SK-N-SH (cell line): ENCODE results near the gene CEP78. TPM values are rescaled to one million over a fixed set of nuclear protein-coding genes. Genes with fewer than 3 reads are reported as not detected.

Experiments
- CTCF ChIA-PET: fragments of 300-600, 350-600 bp; formaldehyde crosslinking; extraction: SDS; loops from one replicate; lab custom pipeline; 2021; lab: Yijun Ruan, JAX
- POLR2A ChIA-PET: fragments of 350-600 bp; sonication (Branson Sonifier 250); formaldehyde crosslinking; extraction: SDS; loops from one replicate; lab custom pipeline; 2020; ENCODE audit warnings: antibody characterized with exemption, inconsistent platforms; lab: Yijun Ruan, JAX
- DNase-seq: peaks from one replicate; pipeline ENCODE4 v3.0.0; 2012
- H2AFZ ChIP-seq: fragments of 200-600 bp; sonication (generic); 2 replicates; pipeline ENCODE4 v1.8.1; 2016; ENCODE audit warnings: antibody characterized with exemption, mild to moderate bottlenecking, low read depth
- H3F3A ChIP-seq: fragments of 200-600 bp; sonication (generic); replicated peaks from 2 replicates; pipeline ENCODE3; 2016; ENCODE audit warnings: antibody characterized with exemption, mild to moderate bottlenecking; ENCODE audit not compliant: insufficient read depth
- H3K27ac ChIP-seq, 2 experiments: fragments of 200-500 bp in 1 of 2; fragments of 200-600 bp in 1 of 2; sonication (Bioruptor generic) in 1 of 2; sonication (generic), shearing (Covaris generic) in 1 of 2; 2 replicates each; pipeline versions ENCODE4 v1.5.1 to v1.6.1; 2014 to 2016; ENCODE audit warnings: low read depth in 2 of 2, inconsistent platforms in 1 of 2, low read length in 1 of 2, mild to moderate bottlenecking in 1 of 2, mixed read lengths in 1 of 2
- H3K27me3 ChIP-seq: fragments of 200-600 bp; sonication (generic), shearing (Covaris generic); 2 replicates; pipeline ENCODE4 v1.6.1; 2016; ENCODE audit warnings: mixed run types; ENCODE audit not compliant: insufficient read depth
- H3K36me3 ChIP-seq, 2 experiments: fragments of 200-500 bp in 1 of 2; fragments of 200-600 bp in 1 of 2; sonication (Bioruptor generic) in 1 of 2; sonication (generic) in 1 of 2; replicated peaks in 1 of 2; 2 replicates each; pipeline versions ENCODE3 to v1.5.1; 2014 to 2016; ENCODE audit warnings: low read length in 1 of 2, mild to moderate bottlenecking in 1 of 2; ENCODE audit not compliant: insufficient read depth in 2 of 2, control insufficient read depth in 1 of 2
- H3K4me1 ChIP-seq, 2 experiments: fragments of 200-500 bp in 1 of 2; fragments of 200-600 bp in 1 of 2; sonication (Bioruptor generic) in 1 of 2; sonication (generic), shearing (Covaris generic) in 1 of 2; 2 replicates each; pipeline versions ENCODE4 v1.5.1 to v1.6.1; 2014 to 2016; ENCODE audit warnings: low read depth in 1 of 2, low read length in 1 of 2, mixed run types in 1 of 2; ENCODE audit not compliant: insufficient read depth in 2 of 2, control insufficient read depth in 1 of 2
- H3K4me2 ChIP-seq: fragments of 200-600 bp; sonication (generic), shearing (Covaris generic); 2 replicates; pipeline ENCODE4 v1.6.1; 2017; ENCODE audit warnings: mixed run types
- H3K4me3 ChIP-seq, 2 experiments: fragments of 200-500 bp in 1 of 2; fragments of 200-600 bp in 1 of 2; sonication (Bioruptor generic) in 1 of 2; sonication (generic), shearing (Covaris generic) in 1 of 2; 2 replicates each; pipeline versions ENCODE4 v1.5.1 to v1.8.1; 2014 to 2016; ENCODE audit warnings: low read depth in 2 of 2, inconsistent platforms in 1 of 2, low read length in 1 of 2, mild to moderate bottlenecking in 1 of 2, mixed read lengths in 1 of 2, moderate library complexity in 1 of 2
- H3K79me2 ChIP-seq: fragments of 200-600 bp; sonication (generic); 2 replicates; pipeline ENCODE4 v1.8.1; 2017; ENCODE audit warnings: mild to moderate bottlenecking; ENCODE audit not compliant: insufficient read depth
- H3K9ac ChIP-seq: fragments of 200-600 bp; sonication (generic); 2 replicates; pipeline ENCODE4 v1.6.1; 2017; ENCODE audit warnings: mixed run types
- H3K9me2 ChIP-seq: fragments of 200-600 bp; sonication (generic); 2 replicates; pipeline ENCODE4 v1.6.1; 2017; ENCODE audit warnings: mixed run types
- H3K9me3 ChIP-seq: fragments of 200-600 bp; sonication (generic); 2 replicates; pipeline ENCODE4 v1.6.1; 2017; ENCODE audit warnings: mixed run types, mild to moderate bottlenecking, moderate library complexity
- H4K20me1 ChIP-seq: fragments of 200-600 bp; sonication (generic); 2 replicates; pipeline ENCODE4 v1.6.1; 2017; ENCODE audit warnings: mild to moderate bottlenecking, mixed run types; ENCODE audit not compliant: insufficient read depth
- CHD2 ChIP-seq: fragments of 150-350 bp; IDR thresholded peaks from 2 replicates; pipeline ENCODE4 v1.6.1; 2018; ENCODE audit warnings: low read length; ENCODE audit not compliant: partially characterized antibody
- ELF1 ChIP-seq: IDR thresholded peaks from 2 replicates; pipeline ENCODE4 v1.4.0; 2012
- EZH2phosphoT487 ChIP-seq: fragments of 200-600 bp; sonication (generic); IDR thresholded peaks from 2 replicates; pipeline ENCODE4 v1.6.1; 2017; ENCODE audit warnings: low read depth, mixed run types, mild to moderate bottlenecking, antibody characterized with exemption, moderate library complexity, borderline replicate concordance
- FOXJ3 ChIP-seq: sonication (generic); formaldehyde crosslinking; IDR thresholded peaks from 2 replicates; pipeline ENCODE4 v1.5.1; 2020; ENCODE audit warnings: mild to moderate bottlenecking, missing genetic modification reagents
- GATA2 ChIP-seq: sonication (generic); formaldehyde crosslinking; IDR thresholded peaks from 2 replicates; pipeline ENCODE4 v1.5.0; 2020; ENCODE audit warnings: mild to moderate bottlenecking, missing genetic modification reagents
- MEF2A ChIP-seq: IDR thresholded peaks from 2 replicates; pipeline ENCODE4 v1.4.0; 2012; ENCODE audit warnings: low read depth, borderline replicate concordance
- NFIC ChIP-seq: IDR thresholded peaks from 2 replicates; pipeline ENCODE4 v1.4.0; 2012; ENCODE audit warnings: borderline replicate concordance
- SMC3 ChIP-seq: IDR thresholded peaks from 2 replicates; pipeline ENCODE4 v1.6.1; 2012; ENCODE audit warnings: low read depth, low read length, improper control_type of control experiment
- TCF12 ChIP-seq: IDR thresholded peaks from 2 replicates; pipeline ENCODE4 v1.4.0; 2012
- WGBS: methylation state at CpG from one replicate; pipeline ENCODE4 v1.1.6; 2017; ENCODE audit warnings: low lambda C conversion rate; 5-methylcytosine and 5-hydroxymethylcytosine counted together
- polyA plus RNA-seq, 3 experiments: library from polyadenylated mRNA; depleted of rRNA; stranded (reverse); fragments of >200 nt; gene quantifications; 2 replicates each; pipeline ENCODE4 v1.2.3, GENCODE V29; 2012
- TF ChIP-seq, protein P1 (sequence below): IDR thresholded peaks from 2 replicates; pipeline ENCODE4 v1.6.1; 2012; ENCODE audit warnings: mild to moderate bottlenecking, low read depth, low read length, moderate library complexity
- TF ChIP-seq, protein P2 (sequence below): IDR thresholded peaks from 2 replicates; pipeline ENCODE4 v1.4.0; 2012; ENCODE audit warnings: low read depth
- TF ChIP-seq, protein P3 (sequence below): fragments of 150-350 bp; IDR thresholded peaks from 2 replicates; pipeline ENCODE4 v1.6.1; 2017; ENCODE audit warnings: antibody characterized with exemption, low read length, low read depth, borderline replicate concordance
- TF ChIP-seq, protein P4 (sequence below): fragments of 150-350 bp; IDR thresholded peaks from 2 replicates; pipeline ENCODE4 v1.6.1; 2016; ENCODE audit warnings: mild to moderate bottlenecking, low read depth, low read length
- TF ChIP-seq, protein P5 (sequence below): IDR thresholded peaks from 2 replicates; pipeline ENCODE4; 2012

The CEP78 gene
- polyA plus RNA-seq, 1 of the 3 experiments (the other 2 are of a cell fraction): 6.2 TPM

DNA sequence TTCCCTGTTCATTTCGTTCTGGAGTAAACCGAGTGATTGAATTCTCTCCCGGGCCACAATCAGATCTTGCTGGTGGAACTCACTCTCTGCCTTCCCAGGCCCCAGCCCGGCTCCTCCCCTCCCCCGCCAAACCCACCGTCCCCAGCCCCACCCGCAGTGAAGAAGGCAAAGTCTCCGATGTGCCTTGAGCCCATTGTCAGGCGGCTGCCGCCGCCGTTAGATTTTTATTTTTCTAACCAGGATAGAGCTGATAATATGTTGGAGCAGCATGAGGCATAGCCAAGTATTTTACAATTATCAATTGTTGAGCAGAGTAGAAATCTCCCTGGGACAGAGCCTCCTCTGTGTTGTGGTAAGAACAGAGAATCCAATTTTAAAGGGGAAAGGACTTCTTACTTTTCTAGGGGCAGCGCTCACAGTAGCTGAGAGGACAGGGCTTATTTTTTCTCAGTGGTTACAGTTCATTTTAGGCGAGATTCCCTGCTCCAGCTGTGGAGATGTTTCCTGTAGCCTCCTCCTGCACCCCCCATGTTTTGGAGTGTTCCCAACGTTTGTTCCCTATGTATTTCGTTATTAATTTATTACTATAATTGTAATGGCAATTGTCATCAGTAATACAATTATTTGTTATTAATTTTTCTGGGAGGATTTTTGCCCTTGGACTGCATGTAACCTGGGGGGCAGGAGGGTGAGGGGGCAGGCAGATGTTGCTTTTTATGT, 62.3 kb downstream of the CEP78 start:
- no peaks in the 10 kb centered on the region for H3K9me3 ChIP-seq
- peaks cover 5% of the 10 kb centered on the region for H3K79me2 ChIP-seq
- no peaks in the 10 kb centered on the region for H3K27me3 ChIP-seq
- peak overlapping the region; percentile 92 to 93 for H3K4me3 ChIP-seq
- POLR2A ChIA-PET: interaction anchor here (0.7 to 3.1 kb wide), 7 partner anchors 9 to 70 kb away, joined by 3 to 23 read pairs (median 7); partner anchors contain the start of gene CEP78
- H4K20me1 ChIP-seq: no peaks in the 10 kb centered on the region
- no peaks in the 10 kb centered on the region for H3K9me2 ChIP-seq
- no peak for TF ChIP-seq CHD2
- TF ChIP-seq GATA2 (CRISPR knock-in tag): no peak
- TF ChIP-seq SMC3: no peak
- TF ChIP-seq, protein P1, sequence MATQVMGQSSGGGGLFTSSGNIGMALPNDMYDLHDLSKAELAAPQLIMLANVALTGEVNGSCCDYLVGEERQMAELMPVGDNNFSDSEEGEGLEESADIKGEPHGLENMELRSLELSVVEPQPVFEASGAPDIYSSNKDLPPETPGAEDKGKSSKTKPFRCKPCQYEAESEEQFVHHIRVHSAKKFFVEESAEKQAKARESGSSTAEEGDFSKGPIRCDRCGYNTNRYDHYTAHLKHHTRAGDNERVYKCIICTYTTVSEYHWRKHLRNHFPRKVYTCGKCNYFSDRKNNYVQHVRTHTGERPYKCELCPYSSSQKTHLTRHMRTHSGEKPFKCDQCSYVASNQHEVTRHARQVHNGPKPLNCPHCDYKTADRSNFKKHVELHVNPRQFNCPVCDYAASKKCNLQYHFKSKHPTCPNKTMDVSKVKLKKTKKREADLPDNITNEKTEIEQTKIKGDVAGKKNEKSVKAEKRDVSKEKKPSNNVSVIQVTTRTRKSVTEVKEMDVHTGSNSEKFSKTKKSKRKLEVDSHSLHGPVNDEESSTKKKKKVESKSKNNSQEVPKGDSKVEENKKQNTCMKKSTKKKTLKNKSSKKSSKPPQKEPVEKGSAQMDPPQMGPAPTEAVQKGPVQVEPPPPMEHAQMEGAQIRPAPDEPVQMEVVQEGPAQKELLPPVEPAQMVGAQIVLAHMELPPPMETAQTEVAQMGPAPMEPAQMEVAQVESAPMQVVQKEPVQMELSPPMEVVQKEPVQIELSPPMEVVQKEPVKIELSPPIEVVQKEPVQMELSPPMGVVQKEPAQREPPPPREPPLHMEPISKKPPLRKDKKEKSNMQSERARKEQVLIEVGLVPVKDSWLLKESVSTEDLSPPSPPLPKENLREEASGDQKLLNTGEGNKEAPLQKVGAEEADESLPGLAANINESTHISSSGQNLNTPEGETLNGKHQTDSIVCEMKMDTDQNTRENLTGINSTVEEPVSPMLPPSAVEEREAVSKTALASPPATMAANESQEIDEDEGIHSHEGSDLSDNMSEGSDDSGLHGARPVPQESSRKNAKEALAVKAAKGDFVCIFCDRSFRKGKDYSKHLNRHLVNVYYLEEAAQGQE: no peak
- TF ChIP-seq ELF1: no peak
- H2AFZ ChIP-seq: peak overlapping the region; percentile 85; the same call in 1 of the 2 replicates
- H3K4me2 ChIP-seq: peak overlapping the region; percentile 87
- H3K36me3 ChIP-seq: peaks cover 15 to 23% of the 10 kb centered on the region in 2 experiments
- H3K4me1 ChIP-seq: peaks cover 4 to 15% of the 10 kb centered on the region in 2 experiments; a peak in 2 of 4 replicates
- CTCF ChIA-PET: interaction anchor here (0.9 to 3.5 kb wide), 11 partner anchors 11 to 73 kb away, joined by 3 to 9 read pairs (median 3); no protein-coding TSS in a partner anchor
- WGBS: 5% methylated on average over 16 of the region's 16 CpGs
- H3F3A ChIP-seq: no peaks in the 10 kb centered on the region
- peak; percentile 56 for DNase-seq
- H3K9ac ChIP-seq: peak overlapping the region; percentile 70; the same call in 1 of the 2 replicates
- peak overlapping the region in 1 of 2 experiments; percentile 91; a peak in 2 of 4 replicates for H3K27ac ChIP-seq

DNA sequence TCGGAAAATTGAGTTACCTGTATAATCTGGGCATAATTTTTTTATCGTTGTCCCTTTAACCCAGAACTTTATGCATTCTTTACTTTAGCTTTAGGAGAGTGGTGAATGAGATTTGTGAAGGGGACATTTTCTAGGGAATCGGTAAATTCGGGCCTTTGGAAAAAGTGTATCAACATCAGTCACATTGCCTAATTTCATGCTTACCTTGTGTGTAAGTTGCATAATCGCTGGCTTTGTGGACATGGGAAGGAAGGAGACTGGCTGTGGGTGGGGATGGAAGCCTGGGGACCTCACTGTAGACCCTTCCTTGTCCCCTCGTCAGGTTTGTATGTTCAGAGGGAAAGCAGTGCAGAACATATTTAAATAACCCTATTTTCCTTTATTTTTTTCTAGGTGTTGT, 64.3 kb downstream of the CEP78 start:
- Histone ChIP-seq H2AFZ (no peak overlapping the region), H3K9ac (no peak overlapping the region), H3K27ac (no peak overlapping the region), H3K4me3 (no peak overlapping the region), H3K4me2 (no peak overlapping the region), H3K27me3 (no peaks in the 10 kb centered on the region), H4K20me1 (no peaks in the 10 kb centered on the region), H3K36me3 (peaks cover 25 to 40% of the 10 kb centered on the region in 2 experiments), H3K4me1 (peaks cover 4 to 24% of the 10 kb centered on the region in 2 experiments; a peak in 2 of 4 replicates), H3K9me2 (no peaks in the 10 kb centered on the region), H3F3A (no peaks in the 10 kb centered on the region), H3K79me2 (peaks cover 5% of the 10 kb centered on the region), H3K9me3 (no peaks in the 10 kb centered on the region)
- ChIA-PET CTCF (interaction anchor here (1.5 to 3.5 kb wide), 3 partner anchors 13 to 70 kb away, joined by 3 to 9 read pairs (median 9); no protein-coding TSS in a partner anchor), POLR2A (interaction anchor here (0.7 kb wide), 1 partner anchor 32 kb away, joined by 3 read pairs; no protein-coding TSS in a partner anchor)
- DNase-seq: no peak
- 94% methylated on average over 6 of the region's 6 CpGs for WGBS
- TF ChIP-seq, protein P1: no peak
- TF ChIP-seq TCF12: no peak
- no peak for TF ChIP-seq NFIC
- TF ChIP-seq MEF2A: no peak
- TF ChIP-seq, protein P2, sequence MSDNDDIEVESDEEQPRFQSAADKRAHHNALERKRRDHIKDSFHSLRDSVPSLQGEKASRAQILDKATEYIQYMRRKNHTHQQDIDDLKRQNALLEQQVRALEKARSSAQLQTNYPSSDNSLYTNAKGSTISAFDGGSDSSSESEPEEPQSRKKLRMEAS: no peak
- no peak for TF ChIP-seq FOXJ3 (CRISPR knock-in tag)
- TF ChIP-seq, protein P3, sequence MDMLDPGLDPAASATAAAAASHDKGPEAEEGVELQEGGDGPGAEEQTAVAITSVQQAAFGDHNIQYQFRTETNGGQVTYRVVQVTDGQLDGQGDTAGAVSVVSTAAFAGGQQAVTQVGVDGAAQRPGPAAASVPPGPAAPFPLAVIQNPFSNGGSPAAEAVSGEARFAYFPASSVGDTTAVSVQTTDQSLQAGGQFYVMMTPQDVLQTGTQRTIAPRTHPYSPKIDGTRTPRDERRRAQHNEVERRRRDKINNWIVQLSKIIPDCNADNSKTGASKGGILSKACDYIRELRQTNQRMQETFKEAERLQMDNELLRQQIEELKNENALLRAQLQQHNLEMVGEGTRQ: no peak
- TF ChIP-seq, protein P4, sequence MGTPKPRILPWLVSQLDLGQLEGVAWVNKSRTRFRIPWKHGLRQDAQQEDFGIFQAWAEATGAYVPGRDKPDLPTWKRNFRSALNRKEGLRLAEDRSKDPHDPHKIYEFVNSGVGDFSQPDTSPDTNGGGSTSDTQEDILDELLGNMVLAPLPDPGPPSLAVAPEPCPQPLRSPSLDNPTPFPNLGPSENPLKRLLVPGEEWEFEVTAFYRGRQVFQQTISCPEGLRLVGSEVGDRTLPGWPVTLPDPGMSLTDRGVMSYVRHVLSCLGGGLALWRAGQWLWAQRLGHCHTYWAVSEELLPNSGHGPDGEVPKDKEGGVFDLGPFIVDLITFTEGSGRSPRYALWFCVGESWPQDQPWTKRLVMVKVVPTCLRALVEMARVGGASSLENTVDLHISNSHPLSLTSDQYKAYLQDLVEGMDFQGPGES: no peak
- TF ChIP-seq EZH2phosphoT487: no peak
- TF ChIP-seq, protein P5, sequence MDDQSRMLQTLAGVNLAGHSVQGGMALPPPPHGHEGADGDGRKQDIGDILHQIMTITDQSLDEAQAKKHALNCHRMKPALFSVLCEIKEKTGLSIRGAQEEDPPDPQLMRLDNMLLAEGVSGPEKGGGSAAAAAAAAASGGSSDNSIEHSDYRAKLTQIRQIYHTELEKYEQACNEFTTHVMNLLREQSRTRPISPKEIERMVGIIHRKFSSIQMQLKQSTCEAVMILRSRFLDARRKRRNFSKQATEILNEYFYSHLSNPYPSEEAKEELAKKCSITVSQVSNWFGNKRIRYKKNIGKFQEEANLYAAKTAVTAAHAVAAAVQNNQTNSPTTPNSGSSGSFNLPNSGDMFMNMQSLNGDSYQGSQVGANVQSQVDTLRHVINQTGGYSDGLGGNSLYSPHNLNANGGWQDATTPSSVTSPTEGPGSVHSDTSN: no peak
